Right atrium auricular region (tissue), 2 donors: ENCODE results near the gene ITFG1. TPM values are rescaled to one million over a fixed set of nuclear protein-coding genes. Genes with fewer than 3 reads are reported as not detected.

Experiments used
- DNase-seq: peaks from one replicate; pipeline ENCODE4 v3.0.0-alpha.2; 2019; ENCODE audit warnings: low spot score
- H3K27ac ChIP-seq, 2 donors: fragments of 200-600 bp; sonication (generic); 1 replicate in 1 of 2; 2 replicates in 1 of 2; pipeline ENCODE4 v1.5.1; 2016 to 2019
- H3K27me3 ChIP-seq, 2 donors: fragments of 200-600 bp; sonication (generic); one replicate each; pipeline versions ENCODE4 v1.5.1 to v1.6.0; 2017 to 2019
- H3K36me3 ChIP-seq: fragments of 200-600 bp; sonication (generic); one replicate; pipeline ENCODE4 v1.5.1; 2016
- H3K4me1 ChIP-seq, 2 donors: fragments of 200-600 bp; sonication (generic); one replicate each; pipeline versions ENCODE4 v1.5.1 to v1.6.0; 2017 to 2019
- H3K4me3 ChIP-seq, 2 donors: fragments of 200-600 bp; sonication (generic); 1 replicate in 1 of 2; 2 replicates in 1 of 2; pipeline ENCODE4 v1.5.1; 2017 to 2019; ENCODE audit warnings: mild to moderate bottlenecking in 1 of 2, moderate library complexity in 1 of 2
- H3K9me3 ChIP-seq, 2 donors: fragments of 200-600 bp; sonication (generic); one replicate each; pipeline ENCODE4 v1.5.1; 2019
- total RNA-seq, 2 donors: library from RNA; depleted of rRNA; stranded (reverse); fragments of >200 nt; gene quantifications; one replicate each; pipeline ENCODE4 v1.1.0, GENCODE V29; 2016
- TF ChIP-seq, protein P1 (sequence below), 2 donors: fragments of 200-600 bp; sonication (generic); IDR thresholded peaks; one replicate each; pipeline ENCODE4 v1.5.1; 2019; ENCODE audit warnings: antibody characterized with exemption in 2 of 2

The ITFG1 gene
- total RNA-seq, 2 donors from 2014 or later, result 40.3 to 79.6 TPM

DNA sequence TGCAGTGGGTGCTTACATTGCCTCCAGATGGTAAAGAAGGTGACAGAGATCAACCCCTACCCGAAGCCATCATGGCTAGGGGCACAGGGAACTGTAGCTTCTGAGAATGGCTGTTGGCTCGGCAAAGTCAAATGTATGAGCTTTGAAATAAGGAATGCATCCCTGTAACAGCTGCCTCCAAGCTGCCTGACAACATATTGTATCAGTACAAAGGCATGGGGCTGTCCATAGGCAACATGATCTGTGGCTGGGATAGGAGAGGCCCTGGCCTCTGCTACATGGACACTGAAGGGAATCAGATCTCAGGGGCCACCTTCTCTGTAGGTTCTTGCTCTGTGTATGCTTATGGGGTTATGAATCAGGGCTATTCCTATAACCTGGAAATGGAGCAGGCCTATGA is 197.9 kb downstream of the ITFG1 start:
- no peaks in the 10 kb centered on the region for H3K27me3 ChIP-seq
- peaks cover 7% of the 10 kb centered on the region for H3K36me3 ChIP-seq
- H3K27ac ChIP-seq, result no peak overlapping the region
- no peaks in the 10 kb centered on the region for H3K9me3 ChIP-seq
- H3K4me3 ChIP-seq, result no peak overlapping the region
- no peak for DNase-seq
- no peaks in the 10 kb centered on the region for H3K4me1 ChIP-seq
- TF ChIP-seq, protein P1, sequence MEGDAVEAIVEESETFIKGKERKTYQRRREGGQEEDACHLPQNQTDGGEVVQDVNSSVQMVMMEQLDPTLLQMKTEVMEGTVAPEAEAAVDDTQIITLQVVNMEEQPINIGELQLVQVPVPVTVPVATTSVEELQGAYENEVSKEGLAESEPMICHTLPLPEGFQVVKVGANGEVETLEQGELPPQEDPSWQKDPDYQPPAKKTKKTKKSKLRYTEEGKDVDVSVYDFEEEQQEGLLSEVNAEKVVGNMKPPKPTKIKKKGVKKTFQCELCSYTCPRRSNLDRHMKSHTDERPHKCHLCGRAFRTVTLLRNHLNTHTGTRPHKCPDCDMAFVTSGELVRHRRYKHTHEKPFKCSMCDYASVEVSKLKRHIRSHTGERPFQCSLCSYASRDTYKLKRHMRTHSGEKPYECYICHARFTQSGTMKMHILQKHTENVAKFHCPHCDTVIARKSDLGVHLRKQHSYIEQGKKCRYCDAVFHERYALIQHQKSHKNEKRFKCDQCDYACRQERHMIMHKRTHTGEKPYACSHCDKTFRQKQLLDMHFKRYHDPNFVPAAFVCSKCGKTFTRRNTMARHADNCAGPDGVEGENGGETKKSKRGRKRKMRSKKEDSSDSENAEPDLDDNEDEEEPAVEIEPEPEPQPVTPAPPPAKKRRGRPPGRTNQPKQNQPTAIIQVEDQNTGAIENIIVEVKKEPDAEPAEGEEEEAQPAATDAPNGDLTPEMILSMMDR (IDR thresholded peaks at IDR 0.05), result no peak

DNA sequence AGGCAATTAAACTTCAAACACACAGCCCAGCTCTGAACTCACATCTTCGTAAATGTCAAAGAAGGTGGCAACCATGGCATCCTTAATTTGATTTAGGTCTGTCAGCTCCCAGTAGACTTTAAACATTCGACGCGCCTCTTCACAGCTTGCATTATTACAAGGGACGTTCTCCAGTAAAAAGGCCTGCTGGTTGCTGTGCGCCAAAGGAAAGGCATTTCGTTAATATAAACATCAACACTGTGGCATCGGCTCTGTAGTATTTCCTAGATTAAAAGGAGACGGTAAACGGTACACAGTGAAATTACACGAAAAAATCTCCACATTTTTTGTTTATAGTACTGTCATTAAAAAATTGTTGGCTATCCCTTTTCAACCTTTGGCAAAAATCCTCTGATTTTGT is 200.4 kb downstream of the ITFG1 start:
- no peak overlapping the region for H3K27ac ChIP-seq
- no peaks in the 10 kb centered on the region for H3K9me3 ChIP-seq
- no peaks in the 10 kb centered on the region for H3K4me1 ChIP-seq
- peaks cover 13% of the 10 kb centered on the region for H3K36me3 ChIP-seq
- no peak overlapping the region for H3K4me3 ChIP-seq
- TF ChIP-seq, protein P1 (IDR thresholded peaks at IDR 0.05), result no peak
- no peak for DNase-seq
- no peaks in the 10 kb centered on the region for H3K27me3 ChIP-seq

DNA sequence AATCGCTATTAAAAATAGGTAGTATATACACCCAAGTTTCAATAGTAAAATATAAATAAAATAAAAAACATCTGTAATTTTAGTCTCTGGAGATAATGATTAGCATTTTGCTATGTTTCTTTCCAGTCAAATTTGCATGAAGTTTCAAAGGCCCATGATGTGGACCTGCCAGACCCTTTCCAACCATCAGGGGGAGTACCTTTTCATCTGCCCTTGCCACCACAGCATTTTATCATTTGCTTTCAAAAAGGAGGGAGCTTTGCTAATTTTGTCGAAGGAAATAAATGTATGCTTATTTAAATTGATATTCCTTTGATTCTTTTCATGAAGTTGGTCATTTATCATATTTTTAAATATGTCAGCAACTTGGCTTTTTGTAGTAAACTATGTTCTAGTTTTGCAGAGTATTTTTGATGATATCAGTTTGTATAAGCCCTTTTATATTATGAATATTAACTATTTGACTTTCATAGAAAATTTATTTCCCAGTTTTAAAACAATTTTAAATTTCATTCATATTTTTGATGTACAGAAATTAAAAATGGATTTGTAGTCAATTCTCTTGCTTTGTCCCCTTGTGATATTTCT is 201.9 kb downstream of the ITFG1 start:
- H3K27ac ChIP-seq, result no peak overlapping the region
- TF ChIP-seq, protein P1 (IDR thresholded peaks at IDR 0.05), result peak in 1 of 2 donors; percentile 67
- H3K27me3 ChIP-seq, result no peaks in the 10 kb centered on the region
- no peaks in the 10 kb centered on the region for H3K9me3 ChIP-seq
- H3K4me1 ChIP-seq, result no peaks in the 10 kb centered on the region
- H3K36me3 ChIP-seq, result peaks cover 13% of the 10 kb centered on the region
- no peak overlapping the region for H3K4me3 ChIP-seq
- DNase-seq, result no peak

DNA sequence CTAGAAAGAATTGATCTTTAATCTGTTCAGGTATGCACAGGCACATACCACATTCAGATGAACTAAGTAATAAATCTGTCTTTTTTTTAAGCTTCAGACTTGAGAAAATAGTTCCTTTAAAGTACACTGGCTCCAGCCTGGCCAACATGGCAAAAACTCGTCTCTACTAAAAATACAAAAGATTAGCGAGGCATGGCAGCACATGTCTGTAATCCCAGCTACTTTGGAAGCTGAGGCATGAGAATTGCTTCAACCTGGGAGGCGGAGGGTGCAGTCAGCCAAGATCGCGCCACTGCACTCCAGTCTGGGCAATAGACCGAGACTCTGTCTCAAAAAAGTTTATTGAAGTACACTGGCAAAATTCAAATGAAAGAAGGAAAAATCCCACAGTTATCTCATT is 206.1 kb downstream of the ITFG1 start:
- no peak overlapping the region for H3K4me3 ChIP-seq
- H3K27ac ChIP-seq, result no peak overlapping the region
- DNase-seq, result no peak
- no peaks in the 10 kb centered on the region for H3K4me1 ChIP-seq
- H3K27me3 ChIP-seq, result no peaks in the 10 kb centered on the region
- H3K36me3 ChIP-seq, result peaks cover 10% of the 10 kb centered on the region
- no peaks in the 10 kb centered on the region for H3K9me3 ChIP-seq
- TF ChIP-seq, protein P1 (IDR thresholded peaks at IDR 0.05), result no peak

DNA sequence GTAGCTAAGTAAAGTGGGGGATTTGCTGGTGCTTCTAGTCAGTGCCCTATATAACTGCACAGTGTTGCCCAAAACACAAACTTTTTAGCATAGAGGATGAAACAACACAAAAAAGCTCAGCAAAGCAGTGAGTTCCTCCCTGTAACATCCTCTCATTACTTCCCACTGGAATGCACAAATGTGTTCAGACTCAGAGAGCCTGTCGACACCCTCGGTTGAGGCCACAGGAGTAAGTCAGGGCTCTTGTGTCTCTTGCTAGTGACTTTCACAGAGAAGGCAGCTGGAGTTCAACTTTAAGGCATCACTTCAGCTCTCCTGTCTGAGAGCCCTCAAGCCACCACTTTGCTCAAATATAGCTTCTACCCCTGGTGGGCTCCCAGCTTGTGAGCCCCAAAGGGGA is 209.9 kb downstream of the ITFG1 start:
- no peak overlapping the region for H3K4me3 ChIP-seq
- TF ChIP-seq, protein P1 (IDR thresholded peaks at IDR 0.05), result no peak
- H3K27ac ChIP-seq, result no peak overlapping the region
- no peaks in the 10 kb centered on the region for H3K9me3 ChIP-seq
- no peak for DNase-seq
- no peaks in the 10 kb centered on the region for H3K4me1 ChIP-seq
- H3K36me3 ChIP-seq, result no peaks in the 10 kb centered on the region
- H3K27me3 ChIP-seq, result no peaks in the 10 kb centered on the region

DNA sequence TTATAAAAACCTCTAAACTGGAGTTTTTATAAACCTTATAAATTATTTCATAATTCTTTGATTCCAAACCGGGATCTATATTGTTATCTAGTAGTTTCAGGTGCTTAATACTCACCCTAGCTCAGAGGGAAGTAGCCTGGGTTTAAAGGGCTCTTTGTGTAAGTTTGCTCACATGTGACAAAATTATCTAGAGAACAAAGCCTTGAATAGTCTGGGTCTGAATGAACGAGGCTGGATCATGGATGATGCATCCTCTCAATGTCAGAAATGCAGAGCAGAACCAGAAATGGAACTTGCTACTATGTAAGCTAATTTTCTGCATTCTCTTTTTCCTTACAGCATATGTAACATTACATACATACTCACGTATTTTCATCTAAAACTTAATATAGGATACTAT is 213.2 kb downstream of the ITFG1 start:
- Histone ChIP-seq H3K27me3 (no peaks in the 10 kb centered on the region), H3K9me3 (no peaks in the 10 kb centered on the region), H3K27ac (no peak overlapping the region), H3K4me3 (no peak overlapping the region), H3K4me1 (no peaks in the 10 kb centered on the region), H3K36me3 (no peaks in the 10 kb centered on the region)
- TF ChIP-seq, protein P1 (IDR thresholded peaks at IDR 0.05), result no peak
- no peak for DNase-seq
